Ovary (tissue), 9 donors: ENCODE data around the gene TWNK. TPM values are rescaled to one million over a fixed set of nuclear protein-coding genes. Genes with fewer than 3 reads are reported as not detected.
"Not testable (repeated sequence)": the region's sequence is repeated elsewhere in the genome, so short reads cannot be mapped to it uniquely, and the experiment has no call there.

Experiments used
- DNase-seq, 5 donors: peaks; one replicate each; pipeline ENCODE4 v3.0.0-alpha.2; 2019 to 2020
- H3K27ac ChIP-seq, 2 donors: fragments of 200-600 bp; one replicate each; pipeline versions ENCODE4 v1.5.1 to v1.8.0; 2019 to 2022
- H3K27me3 ChIP-seq: fragments of 200-600 bp; one replicate; pipeline ENCODE4 v1.8.0; 2022
- H3K36me3 ChIP-seq: fragments of 200-600 bp; sonication (generic); one replicate; pipeline ENCODE4 v1.5.1; 2019
- H3K4me1 ChIP-seq: one replicate; pipeline ENCODE4 v1.8.1; 2013; ENCODE audit warnings: mild to moderate bottlenecking, moderate library complexity; ENCODE audit not compliant: insufficient read depth
- H3K4me3 ChIP-seq: fragments of 200-600 bp; sonication (generic); one replicate; pipeline ENCODE4 v1.5.1; 2017
- H3K9me3 ChIP-seq, 2 donors: fragments of 200-600 bp in 1 of 2; sonication (generic) in 1 of 2; one replicate each; pipeline versions ENCODE4 v1.5.1 to v1.8.1; 2013 to 2019; ENCODE audit warnings: mild to moderate bottlenecking in 1 of 2, moderate library complexity in 1 of 2
- EP300 ChIP-seq: sonication (generic); formaldehyde crosslinking; IDR thresholded peaks from one replicate; pipeline ENCODE4 v1.6.1; 2017; ENCODE audit warnings: antibody characterized with exemption
- POLR2A ChIP-seq: fragments of 450-650 bp; IDR thresholded peaks from one replicate; pipeline ENCODE4 v1.6.1; 2017; ENCODE audit warnings: antibody characterized with exemption, mild to moderate bottlenecking, moderate library complexity
- WGBS, 3 donors: extraction: QIAGEN DNeasy Blood & Tissue Kit in 1 of 3; methylation state at CpG; one replicate each; pipeline versions ENCODE4 v1.1.5 to v1.1.7; 2013 to 2017; 5-methylcytosine and 5-hydroxymethylcytosine counted together
- intact Hi-C, 4 donors: fragments of 100-400 bp; cut with DNase I; formaldehyde crosslinking; loops; one replicate each; pipeline versions ENCODE4 v1.11.0 to v1.15.1; 2022 to 2023
- polyA plus RNA-seq, 2 donors: library from polyadenylated mRNA; stranded (reverse); fragments of 200-250 nt in 1 of 2; fragments of 350-450 nt in 1 of 2; fragmentation: Illumina TruSeq in 1 of 2; extraction: RNeasy Lipid Tissue Mini Kit (QIAGEN cat#74804) in 1 of 2; gene quantifications; one replicate each; pipeline ENCODE4 v1.2.3, GENCODE V29; 2013 to 2014
- total RNA-seq, 7 donors: library from RNA; depleted of rRNA in 2 of 7; stranded (reverse); fragments of >200 nt in 2 of 7; fragmentation: NEBNext Ultra II Directional in 3 of 7; extraction: Animal tissue kit (Norgen Biotek cat#: 25700) in 3 of 7; gene quantifications; one replicate each; pipeline versions ENCODE4 v1.1.0 to v1.2.4, GENCODE V29; 2016 to 2023
- TF ChIP-seq, protein P1 (sequence below), 3 donors: fragments of 450-650 bp in 2 of 3; fragments of 200-600 bp in 1 of 3; IDR thresholded peaks; one replicate each; pipeline versions ENCODE4 v1.5.1 to v1.8.0; 2016 to 2022; ENCODE audit warnings: antibody characterized with exemption in 3 of 3, mild to moderate bottlenecking in 1 of 3
- donor health status: DM: no; HTN: no; CAD: no; lungs with moderate emphysema.
- donor health status: DM: no; HTN: no; CAD: no.
- donor health status: Bipolar disorder and iron deficiency.
- donor health status: DM: yes; HTN: yes; CAD: no.
- donor health status: DM: no; HTN: no; CAD: no.
- donor health status: DM: yes; HTN: yes; CAD: no.

The TWNK gene
- total and polyA plus RNA-seq, 9 donors, result 2.4 to 13.9 (median 10.7) TPM

GRCh38 chr10:101031128-101031795 lies 43.9 kb downstream of the TWNK start, which contains the start of the genes PDZD7 and SFXN3:
PDZD7 (minus strand) TSS chr10:101031129; CDS start chr10:101030219, 910 bp downstream.
SFXN3 (plus strand) TSS chr10:101031234; CDS start chr10:101034695, 3,461 bp downstream.
- no peaks in the 10 kb centered on the region for H3K27me3 ChIP-seq
- no peaks in the 10 kb centered on the region for H3K4me1 ChIP-seq
- H3K4me3 ChIP-seq, result peak within 1 kb of the TSS; percentile 62
- 0% methylated on average over 30 to 38 of the region's 38 CpGs for WGBS, 3 donors
- no peaks in the 10 kb centered on the region for H3K9me3 ChIP-seq
- intact Hi-C loops, result loop anchor here in 1 of 4 donors (5.0 kb wide), 1 partner anchor 36 kb away; no protein-coding TSS in a partner anchor
- peak; percentile 68 for TF ChIP-seq POLR2A
- TF ChIP-seq, protein P1, sequence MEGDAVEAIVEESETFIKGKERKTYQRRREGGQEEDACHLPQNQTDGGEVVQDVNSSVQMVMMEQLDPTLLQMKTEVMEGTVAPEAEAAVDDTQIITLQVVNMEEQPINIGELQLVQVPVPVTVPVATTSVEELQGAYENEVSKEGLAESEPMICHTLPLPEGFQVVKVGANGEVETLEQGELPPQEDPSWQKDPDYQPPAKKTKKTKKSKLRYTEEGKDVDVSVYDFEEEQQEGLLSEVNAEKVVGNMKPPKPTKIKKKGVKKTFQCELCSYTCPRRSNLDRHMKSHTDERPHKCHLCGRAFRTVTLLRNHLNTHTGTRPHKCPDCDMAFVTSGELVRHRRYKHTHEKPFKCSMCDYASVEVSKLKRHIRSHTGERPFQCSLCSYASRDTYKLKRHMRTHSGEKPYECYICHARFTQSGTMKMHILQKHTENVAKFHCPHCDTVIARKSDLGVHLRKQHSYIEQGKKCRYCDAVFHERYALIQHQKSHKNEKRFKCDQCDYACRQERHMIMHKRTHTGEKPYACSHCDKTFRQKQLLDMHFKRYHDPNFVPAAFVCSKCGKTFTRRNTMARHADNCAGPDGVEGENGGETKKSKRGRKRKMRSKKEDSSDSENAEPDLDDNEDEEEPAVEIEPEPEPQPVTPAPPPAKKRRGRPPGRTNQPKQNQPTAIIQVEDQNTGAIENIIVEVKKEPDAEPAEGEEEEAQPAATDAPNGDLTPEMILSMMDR (IDR thresholded peaks at IDR 0.05), result no peak
- H3K27ac ChIP-seq, result peak within 1 kb of the TSS; percentile 91 to 95
- DNase-seq, result peak; percentile 96 to 99 (median 98)
- no peaks in the 10 kb centered on the region for H3K36me3 ChIP-seq

DNA sequence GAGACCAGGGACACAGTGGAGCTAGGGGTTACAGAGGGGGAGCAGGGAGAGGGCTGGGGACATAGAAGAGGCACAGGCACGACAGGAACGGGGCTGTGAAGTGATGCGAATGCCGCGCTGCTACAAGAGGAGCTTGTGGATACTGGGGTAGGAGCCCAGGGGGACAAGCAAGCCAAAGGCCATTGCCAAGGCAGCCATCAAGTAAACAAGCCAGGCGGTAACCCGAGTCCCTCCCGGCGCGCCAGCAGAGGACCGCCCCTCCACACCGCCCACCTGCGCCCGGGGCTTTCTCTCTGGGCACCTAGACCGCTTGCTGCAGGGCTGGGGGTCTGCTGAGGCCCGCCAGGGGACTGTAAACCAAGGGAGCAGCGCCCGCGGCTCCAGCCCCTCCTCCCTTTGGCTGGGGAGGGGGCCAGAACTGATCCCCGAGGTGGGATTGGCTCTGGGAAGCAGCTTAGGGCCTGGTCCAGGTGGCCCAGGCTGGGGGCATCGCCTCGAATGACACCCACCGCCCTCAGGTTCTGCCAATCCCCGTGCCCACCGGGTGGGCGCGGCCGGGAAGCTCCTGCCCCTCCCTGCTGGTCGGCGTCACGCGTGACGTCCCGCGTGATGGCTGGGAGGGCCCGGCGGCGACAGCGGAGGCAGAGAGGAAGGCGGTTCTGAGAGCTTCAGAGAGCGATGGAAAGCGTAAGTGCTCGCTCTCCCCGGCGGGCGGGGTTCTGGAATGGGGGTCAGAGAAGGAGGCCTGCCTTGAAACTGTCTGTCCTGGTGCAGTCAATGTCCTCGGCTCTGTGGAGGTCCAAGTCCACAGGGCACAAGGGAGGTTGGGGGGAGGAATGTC lies 44.7 kb downstream of the TWNK start:
- H3K9me3 ChIP-seq, result no peaks in the 10 kb centered on the region
- no peaks in the 10 kb centered on the region for H3K4me1 ChIP-seq
- H3K4me3 ChIP-seq, result peak overlapping the region; percentile 62
- H3K27me3 ChIP-seq, result no peaks in the 10 kb centered on the region
- intact Hi-C loops, result loop anchor here in 1 of 4 donors (5.0 kb wide), 1 partner anchor 35 kb away; no protein-coding TSS in a partner anchor
- WGBS, 3 donors, result 0 to 1% (median 0%) methylated on average over 38 to 47 of the region's 47 CpGs
- H3K36me3 ChIP-seq, result no peaks in the 10 kb centered on the region
- peak overlapping the region; percentile 91 to 95 for H3K27ac ChIP-seq
- TF ChIP-seq, protein P1 (IDR thresholded peaks at IDR 0.05), result peak in 2 of 3 donors; percentile 11 to 18
- TF ChIP-seq POLR2A (peak; percentile 46), EP300 (no peak)
- DNase-seq, result peak; percentile 74 to 83 (median 76)

DNA sequence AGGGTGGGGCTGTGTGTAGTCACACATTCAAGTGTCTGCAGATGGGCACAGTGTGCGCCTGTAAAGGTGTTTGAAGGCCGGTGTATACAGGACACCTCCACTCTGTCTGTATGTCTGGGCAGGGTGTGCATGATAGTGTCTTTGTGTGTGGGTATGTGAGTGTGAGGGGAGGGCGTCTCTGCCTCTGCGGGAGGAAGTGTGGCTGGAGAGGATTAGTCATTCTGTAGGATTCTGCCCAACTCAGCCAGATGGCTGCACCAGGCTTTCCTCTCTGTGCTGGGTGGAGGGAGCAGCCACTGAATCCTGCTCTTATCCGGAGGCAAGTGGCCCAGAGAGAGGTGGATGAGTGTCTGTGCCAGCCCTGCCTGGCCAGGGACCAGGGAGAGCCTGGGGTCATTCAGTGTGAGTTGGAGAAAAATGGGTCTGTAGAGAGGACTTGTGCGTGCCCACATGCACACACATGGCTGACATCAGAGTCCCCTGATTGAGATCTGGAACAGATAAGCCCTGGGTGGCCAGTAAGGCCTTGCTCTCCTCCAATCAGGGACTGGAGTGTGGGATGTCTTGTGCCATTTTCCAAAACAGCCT lies 45.4 kb downstream of the TWNK start:
- Histone ChIP-seq H3K4me3 (peak overlapping the region; percentile 62), H3K9me3 (no peaks in the 10 kb centered on the region), H3K36me3 (no peaks in the 10 kb centered on the region), H3K4me1 (no peaks in the 10 kb centered on the region), H3K27ac (peak overlapping the region; percentile 91 to 95), H3K27me3 (no peaks in the 10 kb centered on the region)
- 9 to 17% (median 9%) methylated on average over 6 of the region's 6 CpGs for WGBS, 3 donors
- intact Hi-C loops, result loop anchor here in 1 of 4 donors (5.0 kb wide), 1 partner anchor 35 kb away; no protein-coding TSS in a partner anchor
- TF ChIP-seq POLR2A, result no peak
- TF ChIP-seq EP300, result no peak
- TF ChIP-seq, protein P1 (IDR thresholded peaks at IDR 0.05), result no peak
- DNase-seq, result peak; percentile 58 to 67 (median 67)

- Histone ChIP-seq H3K27ac (peak overlapping the region in 1 of 2 donors; percentile 91), H3K4me3 (no peak overlapping the region), H3K36me3 (no peaks in the 10 kb centered on the region), H3K4me1 (no peaks in the 10 kb centered on the region), H3K27me3 (no peaks in the 10 kb centered on the region), H3K9me3 (no peaks in the 10 kb centered on the region)
- 54 to 68% (median 65%) methylated on average over 3 of the region's 3 CpGs for WGBS, 3 donors
- intact Hi-C loops, result loop anchor here in 1 of 4 donors (5.0 kb wide), 1 partner anchor 34 kb away; no protein-coding TSS in a partner anchor
- no peak for DNase-seq
- TF ChIP-seq EP300, result no peak
- TF ChIP-seq, protein P1 (IDR thresholded peaks at IDR 0.05), result no peak
- TF ChIP-seq POLR2A, result no peak
Observed at GRCh38 chr10:101033276-101033675, 45.9 kb downstream of the TWNK start.

DNA sequence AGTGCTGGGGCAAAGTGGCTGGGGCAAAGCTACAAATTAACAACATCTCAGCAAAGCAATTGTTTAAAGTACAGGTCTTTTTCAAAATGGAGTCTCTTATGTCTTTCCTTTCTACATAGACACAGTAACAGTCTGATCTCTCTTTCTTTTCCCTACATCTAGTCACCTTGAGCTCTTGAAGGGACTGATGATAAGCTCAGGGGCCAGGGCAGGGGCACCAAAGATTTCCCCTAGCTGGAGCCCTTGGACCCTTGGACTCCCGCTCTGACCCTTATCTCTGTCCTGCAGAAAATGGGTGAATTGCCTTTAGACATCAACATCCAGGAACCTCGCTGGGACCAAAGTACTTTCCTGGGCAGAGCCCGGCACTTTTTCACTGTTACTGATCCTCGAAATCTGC lies 47.1 kb downstream of the TWNK start:
- H3K4me3 ChIP-seq, H3K36me3 ChIP-seq: not testable (repeated sequence)

More for the DNA sequence above, 47.1 kb downstream of the TWNK start:
- H3K27ac ChIP-seq, DNase-seq, H3K27me3 ChIP-seq, H3K9me3 ChIP-seq, H3K4me1 ChIP-seq: not testable (repeated sequence)
- intact Hi-C loops, result loop anchor here in 1 of 4 donors (5.0 kb wide), 1 partner anchor 33 kb away; no protein-coding TSS in a partner anchor
- 93 to 97% (median 94%) methylated on average over 4 of the region's 4 CpGs for WGBS, 3 donors
